Subcutaneous abdominal adipose tissue (tissue), 5 donors: ENCODE data around the gene APIP.

Experiments used
- H3K27ac ChIP-seq: one replicate; pipeline ENCODE4 v1.7.0; 2013; ENCODE audit warnings: low read depth, mild to moderate bottlenecking, inconsistent platforms, low read length, moderate library complexity
- H3K27me3 ChIP-seq, 5 donors: one replicate each; pipeline ENCODE4 v1.7.0; 2013; ENCODE audit warnings: low read length in 5 of 5, inconsistent platforms in 1 of 5; ENCODE audit not compliant: control insufficient read depth in 5 of 5, insufficient read depth in 4 of 5
- H3K36me3 ChIP-seq, 5 donors: one replicate each; pipeline ENCODE4 v1.7.0; 2013; ENCODE audit warnings: low read length in 5 of 5; ENCODE audit not compliant: control insufficient read depth in 5 of 5, insufficient read depth in 5 of 5
- H3K4me1 ChIP-seq, 5 donors: one replicate each; pipeline ENCODE4 v1.7.0; 2013; ENCODE audit warnings: low read length in 5 of 5, mild to moderate bottlenecking in 3 of 5, moderate library complexity in 1 of 5; ENCODE audit not compliant: control insufficient read depth in 5 of 5, insufficient read depth in 5 of 5
- H3K4me3 ChIP-seq, 5 donors: one replicate each; pipeline ENCODE4 v1.7.0; 2013; ENCODE audit warnings: low read length in 5 of 5, low read depth in 1 of 5
- H3K9ac ChIP-seq, 5 donors: one replicate each; pipeline ENCODE4 v1.7.0; 2013; ENCODE audit warnings: low read length in 5 of 5, mild to moderate bottlenecking in 4 of 5, moderate library complexity in 3 of 5
- H3K9me3 ChIP-seq, 5 donors: one replicate each; pipeline ENCODE4 v1.7.0; 2013; ENCODE audit warnings: low read length in 5 of 5; ENCODE audit not compliant: control insufficient read depth in 5 of 5
- donor health status: healthy.
- donor health status: healthy.
- donor health status: healthy.
- donor health status: healthy.
- donor health status: healthy.

The APIP gene

GRCh38 chr11:34855021-34855753 is 61.0 kb downstream of the APIP start:
- H3K9me3 ChIP-seq, result no peaks in the 10 kb centered on the region
- no peaks in the 10 kb centered on the region for H3K27me3 ChIP-seq
- H3K9ac ChIP-seq, result no peak overlapping the region
- H3K36me3 ChIP-seq, result no peaks in the 10 kb centered on the region
- H3K4me3 ChIP-seq, result no peak overlapping the region
- no peak overlapping the region for H3K27ac ChIP-seq
- peaks cover 0 to 19% (median 6%) of the 10 kb centered on the region in 5 donors for H3K4me1 ChIP-seq

DNA sequence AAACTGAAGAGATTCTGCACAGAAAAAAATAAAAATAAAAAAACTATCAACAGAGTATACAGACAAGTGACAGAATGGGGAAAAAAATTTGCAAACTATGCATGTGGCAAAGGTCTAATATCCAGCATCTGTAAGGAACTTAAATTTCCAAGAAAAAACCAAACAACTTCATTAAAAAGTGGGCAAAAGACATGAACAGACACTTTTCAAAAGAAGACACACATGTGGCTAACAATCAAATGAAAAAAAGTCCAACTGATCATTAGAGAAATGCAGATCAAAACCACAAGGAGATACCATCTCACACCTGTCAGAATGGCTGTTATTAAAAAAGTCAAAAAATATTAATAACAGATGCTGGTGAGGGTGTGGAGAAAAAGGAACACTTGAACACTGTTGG is 64.3 kb downstream of the APIP start:
- Histone ChIP-seq H3K4me3 (no peak overlapping the region), H3K27me3 (no peaks in the 10 kb centered on the region), H3K36me3 (no peaks in the 10 kb centered on the region), H3K9me3 (no peaks in the 10 kb centered on the region), H3K9ac (no peak overlapping the region), H3K27ac (no peak overlapping the region), H3K4me1 (peaks cover 0 to 8% (median 0%) of the 10 kb centered on the region in 5 donors)

DNA sequence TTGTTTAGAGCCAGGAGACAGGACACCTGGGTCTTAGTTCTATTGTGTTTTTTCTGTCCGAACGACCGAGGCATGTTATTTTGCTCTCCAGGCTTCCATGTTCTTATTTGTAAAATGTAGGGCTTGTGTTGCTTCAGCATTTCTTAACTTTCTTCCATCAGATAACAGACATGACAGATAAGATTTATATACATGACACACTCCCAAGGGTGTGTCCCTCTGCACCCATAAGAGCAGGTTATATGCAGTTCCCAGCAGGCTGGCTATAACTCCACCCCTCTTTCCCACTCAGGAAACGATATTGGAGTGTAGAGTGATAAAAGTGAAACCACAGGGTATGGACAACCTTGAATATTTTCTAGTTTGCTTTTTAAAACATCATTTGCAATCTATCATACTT is 65.8 kb downstream of the APIP start:
- Histone ChIP-seq H3K9ac (no peak overlapping the region), H3K4me3 (no peak overlapping the region), H3K9me3 (no peaks in the 10 kb centered on the region), H3K27me3 (no peaks in the 10 kb centered on the region), H3K4me1 (peaks cover 0 to 6% (median 0%) of the 10 kb centered on the region in 5 donors), H3K27ac (no peak overlapping the region), H3K36me3 (no peaks in the 10 kb centered on the region)

GRCh38 chr11:34846467-34846866 is 69.7 kb downstream of the APIP start:
- no peaks in the 10 kb centered on the region for H3K4me1 ChIP-seq
- H3K36me3 ChIP-seq, result no peaks in the 10 kb centered on the region
- no peaks in the 10 kb centered on the region for H3K27me3 ChIP-seq
- H3K9me3 ChIP-seq, result no peaks in the 10 kb centered on the region
- no peak overlapping the region for H3K4me3 ChIP-seq
- no peak overlapping the region for H3K27ac ChIP-seq
- H3K9ac ChIP-seq, result no peak overlapping the region

DNA sequence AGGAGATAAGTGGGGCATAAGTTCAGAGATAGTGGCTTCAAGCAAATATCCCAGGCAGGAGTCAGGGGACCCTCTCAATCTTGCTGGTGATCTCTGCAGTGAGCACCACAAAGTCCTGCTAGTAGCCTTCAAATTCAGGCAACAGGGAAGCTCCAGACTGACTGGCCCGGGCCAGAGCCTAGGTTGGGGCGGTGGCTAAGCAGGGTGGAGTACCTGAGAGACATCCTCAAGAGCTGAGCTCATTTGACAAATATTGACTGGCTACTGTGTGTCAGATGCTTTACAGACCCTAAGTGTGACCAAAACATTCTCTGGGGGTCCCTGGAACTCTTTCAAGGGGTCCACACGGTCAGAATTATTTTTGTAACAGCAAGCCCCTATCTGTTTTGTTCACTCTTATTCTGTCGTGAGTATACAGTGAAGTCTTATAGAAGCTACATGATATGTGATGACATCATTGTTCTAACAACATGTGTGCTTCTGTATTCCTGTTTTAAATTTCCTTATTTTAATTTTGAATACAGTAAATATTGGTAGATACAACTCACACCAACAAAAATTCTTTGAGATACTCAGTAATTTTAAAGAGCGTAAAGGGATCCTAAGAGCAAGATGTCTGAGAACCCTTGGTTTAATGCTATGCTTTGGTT is 71.6 kb downstream of the APIP start:
- no peak overlapping the region for H3K4me3 ChIP-seq
- H3K9ac ChIP-seq, result no peak overlapping the region
- no peaks in the 10 kb centered on the region for H3K4me1 ChIP-seq
- H3K36me3 ChIP-seq, result no peaks in the 10 kb centered on the region
- H3K9me3 ChIP-seq, result peaks cover 0 to 2% (median 0%) of the 10 kb centered on the region in 5 donors
- no peaks in the 10 kb centered on the region for H3K27me3 ChIP-seq
- H3K27ac ChIP-seq, result no peak overlapping the region

- no peaks in the 10 kb centered on the region for H3K36me3 ChIP-seq
- H3K4me1 ChIP-seq, result no peaks in the 10 kb centered on the region
- H3K9ac ChIP-seq, result no peak overlapping the region
- H3K9me3 ChIP-seq, result peaks cover 0 to 2% (median 0%) of the 10 kb centered on the region in 5 donors
- no peak overlapping the region for H3K27ac ChIP-seq
- no peak overlapping the region for H3K4me3 ChIP-seq
- no peaks in the 10 kb centered on the region for H3K27me3 ChIP-seq
Observed at GRCh38 chr11:34843271-34843670, 72.9 kb downstream of the APIP start.

DNA sequence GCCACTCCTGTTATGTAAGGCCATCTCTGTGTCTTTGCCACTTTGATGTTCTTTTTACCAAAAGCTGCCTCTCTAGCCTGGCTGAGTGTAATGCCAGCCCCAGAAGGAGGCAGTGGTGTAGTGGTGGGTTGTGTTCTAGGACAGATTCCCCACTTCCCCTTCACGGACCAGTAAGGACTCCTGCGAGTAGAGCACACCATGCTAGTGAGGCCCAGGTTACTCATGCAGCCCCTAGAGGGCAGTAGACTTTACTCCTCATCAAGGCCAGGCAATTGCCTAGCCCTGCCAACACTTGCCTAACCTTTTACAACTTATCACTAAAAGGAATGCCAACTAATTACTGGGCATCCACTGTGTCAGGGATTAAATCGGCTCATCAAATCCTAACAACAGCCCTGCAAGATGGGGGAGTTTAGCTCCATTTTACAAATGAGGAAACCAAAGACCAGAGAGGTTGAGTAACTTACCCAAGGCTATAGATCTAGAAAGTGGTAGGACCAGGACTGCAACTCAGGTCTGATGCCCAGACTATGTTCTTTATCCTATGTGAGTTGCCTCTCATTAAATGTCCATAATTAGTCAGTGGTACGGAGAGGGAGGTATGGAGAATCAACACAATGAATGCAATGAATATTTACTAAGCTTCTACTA is 75.3 kb downstream of the APIP start:
- H3K36me3 ChIP-seq, result no peaks in the 10 kb centered on the region
- no peaks in the 10 kb centered on the region for H3K4me1 ChIP-seq
- no peak overlapping the region for H3K27ac ChIP-seq
- H3K4me3 ChIP-seq, result no peak overlapping the region
- H3K9me3 ChIP-seq, result peaks cover 0 to 2% (median 0%) of the 10 kb centered on the region in 5 donors
- no peak overlapping the region for H3K9ac ChIP-seq
- H3K27me3 ChIP-seq, result no peaks in the 10 kb centered on the region

GRCh38 chr11:34839969-34840368 is 76.2 kb downstream of the APIP start:
- Histone ChIP-seq H3K27me3 (no peaks in the 10 kb centered on the region), H3K4me3 (no peak overlapping the region), H3K9me3 (peaks cover 0 to 2% (median 0%) of the 10 kb centered on the region in 5 donors), H3K36me3 (no peaks in the 10 kb centered on the region), H3K27ac (no peak overlapping the region), H3K4me1 (no peaks in the 10 kb centered on the region), H3K9ac (no peak overlapping the region)

- Histone ChIP-seq H3K4me1 (no peaks in the 10 kb centered on the region), H3K36me3 (no peaks in the 10 kb centered on the region), H3K27ac (no peak overlapping the region), H3K9me3 (peaks cover 0 to 2% (median 0%) of the 10 kb centered on the region in 5 donors), H3K27me3 (no peaks in the 10 kb centered on the region), H3K4me3 (no peak overlapping the region), H3K9ac (no peak overlapping the region)
Observed at GRCh38 chr11:34836958-34837856, 79.0 kb downstream of the APIP start.
